Transverse colon (tissue), 4 donors: ENCODE measurements around the gene ELOVL1. TPM values are rescaled to one million over a fixed set of nuclear protein-coding genes. Genes with fewer than 3 reads are reported as not detected.
A peak's percentile ranks its signal among the peaks of the same experiment; 100 is the strongest.

Experiments used
- DNase-seq: peaks from one replicate; pipeline ENCODE4 v3.0.0-alpha.2; 2019
- H3K27ac ChIP-seq, 4 donors: fragments of 200-600 bp; sonication (generic); 2 replicates each; pipeline ENCODE4 v1.5.1; 2016 to 2018; ENCODE audit warnings: inconsistent platforms in 4 of 4
- H3K27me3 ChIP-seq: fragments of 200-600 bp; sonication (generic); 2 replicates; pipeline ENCODE4 v1.5.1; 2017; ENCODE audit warnings: inconsistent platforms
- H3K36me3 ChIP-seq, 4 donors: fragments of 200-600 bp; sonication (generic); 2 replicates each; pipeline ENCODE4 v1.5.1; 2017 to 2019; ENCODE audit warnings: inconsistent platforms in 4 of 4
- H3K4me1 ChIP-seq, 4 donors: fragments of 200-600 bp; sonication (generic); 2 replicates each; pipeline ENCODE4 v1.5.1; 2017 to 2020; ENCODE audit warnings: inconsistent platforms in 4 of 4
- H3K4me3 ChIP-seq, 4 donors: fragments of 200-600 bp; sonication (generic); 1 replicate in 1 of 4; 2 replicates in 3 of 4; pipeline versions ENCODE4 v1.5.1 to v1.6.1; 2017 to 2019; ENCODE audit warnings: inconsistent platforms in 4 of 4
- H3K9me3 ChIP-seq, 2 donors: fragments of 200-600 bp; sonication (generic); 2 replicates each; pipeline ENCODE4 v1.5.1; 2017 to 2019; ENCODE audit warnings: inconsistent platforms in 2 of 2
- CTCF ChIP-seq, 5 experiments: fragments of 200-600 bp in 3 of 5; fragments of 450-650 bp in 2 of 5; sonication (generic) in 3 of 5; IDR thresholded peaks; 1 replicate in 2 of 5; 2 replicates in 3 of 5; pipeline ENCODE4 v1.5.1; 2016 to 2017; ENCODE audit warnings: antibody characterized with exemption in 5 of 5, inconsistent platforms in 3 of 5, mild to moderate bottlenecking in 2 of 5, moderate library complexity in 1 of 5
- EP300 ChIP-seq: sonication (generic); formaldehyde crosslinking; IDR thresholded peaks from one replicate; pipeline ENCODE4 v1.6.1; 2017; ENCODE audit warnings: antibody characterized with exemption, low read depth
- POLR2A ChIP-seq: fragments of 450-650 bp; IDR thresholded peaks from one replicate; pipeline ENCODE4 v1.6.1; 2016; ENCODE audit warnings: antibody characterized with exemption, mild to moderate bottlenecking, moderate library complexity
- POLR2AphosphoS5 ChIP-seq, 3 donors: sonication (generic); formaldehyde crosslinking; IDR thresholded peaks; one replicate each; pipeline ENCODE4 v1.6.1; 2016; ENCODE audit warnings: antibody characterized with exemption in 3 of 3
- WGBS, 2 donors: methylation state at CpG; one replicate each; pipeline ENCODE4 v1.1.5; 2018; ENCODE audit warnings: low coverage in 1 of 2; 5-methylcytosine and 5-hydroxymethylcytosine counted together
- in situ Hi-C, 4 donors: fragments of 200-750 bp; cut with MboI; loops; one replicate each; pipeline versions ENCODE4 v1.15.0 to v1.15.1; 2017; ENCODE audit warnings: low sequenced_read_pairs in 3 of 4, low pct_ligation_motif_present in 1 of 4, low pct_unique_long_range_greater_than_20kb in 1 of 4
- intact Hi-C: fragments of 100-400 bp; cut with DNase I; formaldehyde crosslinking; loops from one replicate; pipeline ENCODE4 v1.15.1; 2023; ENCODE audit warnings: low total_unique reads
- total RNA-seq, 4 donors: library from RNA; depleted of rRNA; stranded (reverse); fragments of >200 nt; gene quantifications; one replicate each; pipeline ENCODE4 v1.1.0, GENCODE V29; 2016

The ELOVL1 gene
- total RNA-seq, 4 donors from 2014 or later = 58.4 to 114 (median 99.5) TPM

- intact Hi-C loops = no loop called here
These were observed 53.6 kb downstream of the ELOVL1 start for GRCh38 chr1:43314233-43314632.

GRCh38 chr1:43313771-43314170 lies 54.0 kb downstream of the ELOVL1 start:
- peak; percentile 84 for DNase-seq
- H3K27ac ChIP-seq = no peak overlapping the region
- intact Hi-C loops = no loop called here
- no peak overlapping the region for H3K4me3 ChIP-seq
- H3K36me3 ChIP-seq = no peaks in the 10 kb centered on the region
- no peak for TF ChIP-seq CTCF (IDR thresholded peaks at IDR 0.05)
- TF ChIP-seq POLR2A = no peak
- peak in 2 of 3 donors; percentile 12 to 36 for TF ChIP-seq POLR2AphosphoS5 (IDR thresholded peaks at IDR 0.05)
- TF ChIP-seq EP300 = no peak
- in situ Hi-C loops = no loop called here
- H3K4me1 ChIP-seq = peaks cover 0 to 13% (median 7%) of the 10 kb centered on the region in 4 donors
- 56% methylated on average over 10 of the region's 10 CpGs; no CpG with 5 or more reads in 1 of the 2 donors for WGBS, 2 donors
- no peaks in the 10 kb centered on the region for H3K9me3 ChIP-seq
- H3K27me3 ChIP-seq = no peaks in the 10 kb centered on the region

More at GRCh38 chr1:43314233-43314632, 53.6 kb downstream of the ELOVL1 start:
- in situ Hi-C loops = no loop called here
- WGBS, 2 donors = 97% methylated on average over 5 of the region's 5 CpGs; no CpG with 5 or more reads in 1 of the 2 donors
- no peak overlapping the region for H3K27ac ChIP-seq
- no peaks in the 10 kb centered on the region for H3K27me3 ChIP-seq
- no peak overlapping the region for H3K4me3 ChIP-seq
- H3K36me3 ChIP-seq = no peaks in the 10 kb centered on the region
- DNase-seq = no peak
- no peak for TF ChIP-seq POLR2A
- no peak for TF ChIP-seq EP300
- TF ChIP-seq CTCF (IDR thresholded peaks at IDR 0.05) = no peak
- no peak for TF ChIP-seq POLR2AphosphoS5 (IDR thresholded peaks at IDR 0.05)
- H3K4me1 ChIP-seq = peaks cover 0 to 13% (median 7%) of the 10 kb centered on the region in 4 donors
- H3K9me3 ChIP-seq = no peaks in the 10 kb centered on the region

Other genes with a start within 250 kb of the ELOVL1 start
- 10 to 100 TPM; 12.5 to 35.5 (median 30.1) TPM for gene EBNA1BP2, start 195.7 kb downstream of the ELOVL1 start, total RNA-seq
- gene CFAP57, start 195.7 kb downstream of the ELOVL1 start, total RNA-seq = not detected
- gene TMEM125, start 98.0 kb downstream of the ELOVL1 start, total RNA-seq = 10 to 100 TPM; 19.7 to 66.8 (median 51.2) TPM
- gene C1orf210, start 82.4 kb downstream of the ELOVL1 start, total RNA-seq = 100 to 1,000 TPM in 1 of 4 donors, 10 to 100 TPM in 3; 43.8 to 100 (median 57.6) TPM
- 1 to 10 TPM; 2.4 to 7.8 (median 5.3) TPM for gene TIE1, start 67.0 kb downstream of the ELOVL1 start, total RNA-seq
- gene MPL, start 30.2 kb downstream of the ELOVL1 start, total RNA-seq = under 1 TPM in 1 of 4 donors, not detected in 3; 0.32 TPM
- gene CDC20, start 9.0 kb downstream of the ELOVL1 start, total RNA-seq = 10 to 100 TPM in 1 of 4 donors, 1 to 10 TPM in 2, not detected in 1; 2.9 to 38.4 (median 4.5) TPM
- 10 to 100 TPM; 12.7 to 41.9 (median 25.0) TPM for gene MED8, start 21.8 kb upstream of the ELOVL1 start, total RNA-seq
- gene SZT2, start 21.9 kb upstream of the ELOVL1 start, total RNA-seq = 100 to 1,000 TPM in 2 of 4 donors, 10 to 100 TPM in 2; 43.1 to 106 (median 82.2) TPM
- gene HYI, start 85.9 kb upstream of the ELOVL1 start, total RNA-seq = 100 to 1,000 TPM in 3 of 4 donors, 10 to 100 TPM in 1; 71.1 to 126 (median 119) TPM
- 100 to 1,000 TPM; 278 to 549 (median 404) TPM for gene PTPRF, start 162.9 kb upstream of the ELOVL1 start, total RNA-seq